Esophagus squamous epithelium (tissue), 5 donors: ENCODE data around the gene NR4A3. TPM values are rescaled to one million over a fixed set of nuclear protein-coding genes. Genes with fewer than 3 reads are reported as not detected.

ENCODE experiments used
- DNase-seq: peaks from one replicate; lab custom pipeline; 2025; lab: John Stamatoyannopoulos, UW
- H3K27ac ChIP-seq, 4 donors: fragments of 200-600 bp; sonication (generic); one replicate each; pipeline ENCODE4 v1.5.1; 2016 to 2019; ENCODE audit warnings: mild to moderate bottlenecking in 1 of 4
- H3K27me3 ChIP-seq, 4 donors: fragments of 200-600 bp; sonication (generic); 1 replicate in 3 of 4; 2 replicates in 1 of 4; pipeline versions ENCODE4 v1.5.1 to v1.6.0; 2017 to 2021; ENCODE audit warnings: antibody characterized with exemption in 1 of 4
- H3K36me3 ChIP-seq, 3 donors: fragments of 200-600 bp; sonication (generic); one replicate each; pipeline ENCODE4 v1.5.1; 2016 to 2019
- H3K4me1 ChIP-seq, 3 donors: fragments of 200-600 bp; sonication (generic); one replicate each; pipeline ENCODE4 v1.5.1; 2017 to 2019
- H3K4me3 ChIP-seq, 4 donors: fragments of 200-600 bp; sonication (generic); 1 replicate in 3 of 4; 2 replicates in 1 of 4; pipeline ENCODE4 v1.5.1; 2016 to 2019; ENCODE audit warnings: mild to moderate bottlenecking in 2 of 4, moderate library complexity in 1 of 4
- H3K9me3 ChIP-seq, 3 donors: fragments of 200-600 bp; sonication (generic); one replicate each; pipeline ENCODE4 v1.5.1; 2016 to 2019
- POLR2A ChIP-seq, 4 donors: fragments of 450-650 bp; IDR thresholded peaks; one replicate each; pipeline ENCODE4 v1.6.1; 2017; ENCODE audit warnings: antibody characterized with exemption in 4 of 4, mild to moderate bottlenecking in 4 of 4, moderate library complexity in 3 of 4
- whole genome bisulfite sequencing, 2 donors: methylation state at CpG; one replicate each; pipeline ENCODE4 v1.1.5; 2018; 5-methylcytosine and 5-hydroxymethylcytosine counted together
- intact Hi-C: fragments of 100-400 bp; cut with DNase I; formaldehyde crosslinking; loops from one replicate; pipeline ENCODE4 v1.15.0; 2022
- total RNA-seq, 4 donors: library from RNA; depleted of rRNA; stranded (reverse); fragments of >200 nt; gene quantifications; one replicate each; pipeline ENCODE4 v1.1.0, GENCODE V29; 2016
- TF ChIP-seq, protein P1 (sequence below), 6 experiments: fragments of 450-650 bp in 4 of 6; fragments of 200-600 bp in 2 of 6; sonication (generic) in 2 of 6; IDR thresholded peaks; one replicate each; pipeline ENCODE4 v1.5.1; 2016 to 2019; ENCODE audit warnings: antibody characterized with exemption in 6 of 6, mild to moderate bottlenecking in 4 of 6, moderate library complexity in 4 of 6
- donor health status: DM: yes; HTN: yes; CAD: no.

The NR4A3 gene
- under 1 TPM in 3 of 4 donors, not detected in 1; 0.08 to 0.76 (median 0.35) TPM for total RNA-seq

DNA sequence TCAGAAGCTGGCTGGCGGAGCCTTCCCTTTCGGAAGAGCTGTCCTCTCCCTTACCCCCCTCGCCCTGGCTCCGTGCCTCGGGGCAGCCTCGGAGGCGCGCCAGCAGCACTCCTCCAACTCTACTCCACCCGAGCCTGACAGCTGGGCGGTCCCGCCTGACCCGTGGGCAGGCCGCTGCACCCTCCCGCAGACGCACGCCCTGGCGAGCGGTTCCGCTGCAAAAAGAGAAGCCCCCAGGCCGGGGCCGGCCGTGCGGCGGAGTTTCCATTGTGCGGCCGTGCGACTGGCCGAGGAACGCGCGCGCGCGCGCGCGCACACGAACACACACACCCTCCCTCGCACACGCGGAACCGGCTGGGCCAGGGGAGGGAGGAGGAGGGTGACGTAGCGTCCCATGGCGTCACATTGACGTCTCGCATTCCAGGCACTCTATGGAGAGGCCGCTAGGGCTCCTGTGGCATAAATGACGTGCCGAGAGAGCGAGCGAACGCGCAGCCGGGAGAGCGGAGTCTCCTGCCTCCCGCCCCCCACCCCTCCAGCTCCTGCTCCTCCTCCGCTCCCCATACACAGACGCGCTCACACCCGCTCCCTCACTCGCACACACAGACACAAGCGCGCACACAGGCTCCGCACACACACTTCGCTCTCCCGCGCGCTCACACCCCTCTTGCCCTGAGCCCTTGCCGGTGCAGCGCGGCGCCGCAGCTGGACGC lies at the start of gene NR4A3:
Gene NR4A3, plus strand, starts transcription at position 490 of the 713 bp plus-strand sequence. CDS start 6,158 bp downstream, outside the sequence.
- Histone ChIP-seq H3K4me1 (peaks cover 18 to 63% (median 25%) of the 10 kb centered on the region in 3 donors), H3K27ac (peak within 1 kb of the TSS; percentile 94 to 99 (median 98)), H3K36me3 (no peaks in the 10 kb centered on the region), H3K27me3 (peaks cover 0 to 47% (median 11%) of the 10 kb centered on the region in 4 donors), H3K4me3 (peak within 1 kb of the TSS; percentile 73 to 94 (median 88)), H3K9me3 (no peaks in the 10 kb centered on the region)
- WGBS, 2 donors = 1 to 2% methylated on average over 15 to 17 of the region's 75 CpGs
- intact Hi-C loops = no loop called here
- TF ChIP-seq POLR2A (IDR thresholded peaks at IDR 0.05) = peak in 3 of 4 donors; percentile 84 to 94 (median 93)
- TF ChIP-seq, protein P1, sequence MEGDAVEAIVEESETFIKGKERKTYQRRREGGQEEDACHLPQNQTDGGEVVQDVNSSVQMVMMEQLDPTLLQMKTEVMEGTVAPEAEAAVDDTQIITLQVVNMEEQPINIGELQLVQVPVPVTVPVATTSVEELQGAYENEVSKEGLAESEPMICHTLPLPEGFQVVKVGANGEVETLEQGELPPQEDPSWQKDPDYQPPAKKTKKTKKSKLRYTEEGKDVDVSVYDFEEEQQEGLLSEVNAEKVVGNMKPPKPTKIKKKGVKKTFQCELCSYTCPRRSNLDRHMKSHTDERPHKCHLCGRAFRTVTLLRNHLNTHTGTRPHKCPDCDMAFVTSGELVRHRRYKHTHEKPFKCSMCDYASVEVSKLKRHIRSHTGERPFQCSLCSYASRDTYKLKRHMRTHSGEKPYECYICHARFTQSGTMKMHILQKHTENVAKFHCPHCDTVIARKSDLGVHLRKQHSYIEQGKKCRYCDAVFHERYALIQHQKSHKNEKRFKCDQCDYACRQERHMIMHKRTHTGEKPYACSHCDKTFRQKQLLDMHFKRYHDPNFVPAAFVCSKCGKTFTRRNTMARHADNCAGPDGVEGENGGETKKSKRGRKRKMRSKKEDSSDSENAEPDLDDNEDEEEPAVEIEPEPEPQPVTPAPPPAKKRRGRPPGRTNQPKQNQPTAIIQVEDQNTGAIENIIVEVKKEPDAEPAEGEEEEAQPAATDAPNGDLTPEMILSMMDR (IDR thresholded peaks at IDR 0.05) = peak in 5 of 6 experiments; percentile 8 to 65 (median 51)
- DNase-seq = peak; percentile 58

DNA sequence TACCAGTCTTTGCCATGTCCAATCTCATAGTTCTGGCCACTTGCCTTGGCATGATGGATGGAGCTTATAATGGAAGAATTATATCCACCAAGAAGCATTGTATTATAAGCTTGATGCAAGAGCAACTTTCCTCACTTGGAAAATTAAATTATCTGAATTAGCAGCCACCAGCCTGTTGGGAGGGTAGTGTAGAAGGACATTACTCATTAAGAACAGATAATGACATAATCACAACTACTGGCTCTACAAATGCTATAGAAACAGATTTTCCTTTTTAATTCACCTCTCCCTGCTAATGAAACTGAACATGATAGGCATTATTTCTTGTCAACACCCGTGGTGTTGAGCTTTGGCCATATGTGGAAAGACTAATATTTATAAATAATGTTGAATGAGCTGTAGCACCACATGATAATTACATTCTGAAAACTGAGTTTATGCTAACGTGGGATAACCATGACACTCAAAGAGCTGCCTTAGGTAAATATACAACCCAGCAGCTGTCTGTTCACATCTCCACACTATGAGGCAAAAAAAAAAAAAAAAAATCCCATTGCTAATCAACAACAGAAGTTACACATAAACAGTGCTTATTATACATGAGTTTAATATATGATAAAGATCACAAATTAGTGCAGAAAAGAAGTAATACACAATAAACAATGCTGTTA lies 48.1 kb upstream of the NR4A3 start:
- Histone ChIP-seq H3K9me3 (no peaks in the 10 kb centered on the region), H3K4me3 (no peak overlapping the region), H3K4me1 (no peaks in the 10 kb centered on the region), H3K36me3 (no peaks in the 10 kb centered on the region), H3K27me3 (no peaks in the 10 kb centered on the region), H3K27ac (no peak overlapping the region)
- intact Hi-C loops = no loop called here
- DNase-seq = no peak
- TF ChIP-seq, protein P1 (IDR thresholded peaks at IDR 0.05) = no peak
- TF ChIP-seq POLR2A (IDR thresholded peaks at IDR 0.05) = no peak
- 46 to 57% methylated on average over 2 of the region's 2 CpGs for WGBS, 2 donors

DNA sequence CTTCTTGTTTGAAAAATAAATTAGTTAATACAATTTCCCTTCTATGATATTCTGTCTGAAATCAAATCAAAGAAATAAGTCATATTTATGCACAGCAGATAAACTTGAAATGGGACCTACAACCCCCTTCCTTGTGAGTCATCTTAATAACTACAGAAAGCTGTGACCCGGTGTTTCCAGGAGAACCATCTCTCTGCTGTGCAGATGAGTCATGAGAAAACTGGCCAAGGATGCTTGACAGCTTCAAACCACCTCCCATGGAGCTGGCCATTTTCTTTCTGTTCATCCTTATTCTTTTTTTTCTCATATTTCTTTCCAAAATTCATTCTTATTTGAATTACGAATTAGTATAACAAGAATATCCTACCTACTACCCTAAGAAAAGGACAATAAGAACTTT lies 43.4 kb upstream of the NR4A3 start:
- H3K27ac ChIP-seq = no peak overlapping the region
- TF ChIP-seq, protein P1 (IDR thresholded peaks at IDR 0.05) = no peak
- TF ChIP-seq POLR2A (IDR thresholded peaks at IDR 0.05) = no peak
- DNase-seq = no peak
- H3K9me3 ChIP-seq = no peaks in the 10 kb centered on the region
- H3K27me3 ChIP-seq = no peaks in the 10 kb centered on the region
- H3K4me1 ChIP-seq = no peaks in the 10 kb centered on the region
- intact Hi-C loops = no loop called here
- H3K4me3 ChIP-seq = no peak overlapping the region
- WGBS, 2 donors = 48 to 49% methylated on average over 2 of the region's 2 CpGs
- no peaks in the 10 kb centered on the region for H3K36me3 ChIP-seq

DNA sequence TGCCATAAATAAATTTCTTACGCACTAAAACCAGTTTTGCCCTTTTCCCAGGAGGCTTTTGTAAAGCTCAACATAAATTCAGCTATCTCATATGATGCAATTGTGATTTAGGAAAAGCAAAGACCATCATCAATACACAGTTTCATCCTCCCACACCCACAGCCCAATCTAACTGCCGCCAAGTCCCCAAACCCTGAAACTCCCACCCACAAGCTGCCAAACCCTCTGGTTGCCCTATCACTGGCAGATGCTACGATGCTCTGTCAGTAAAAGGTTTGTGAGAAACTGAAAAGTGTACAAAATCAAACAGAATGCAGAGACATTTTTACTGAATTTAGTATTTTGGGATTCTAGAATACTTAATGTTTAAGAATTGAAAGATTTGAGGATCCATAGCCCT lies 42.8 kb upstream of the NR4A3 start:
- WGBS, 2 donors = 86 to 95% methylated on average over 3 of the region's 3 CpGs

More for the DNA sequence above, 42.8 kb upstream of the NR4A3 start:
- TF ChIP-seq POLR2A (IDR thresholded peaks at IDR 0.05) = no peak
- TF ChIP-seq, protein P1 (IDR thresholded peaks at IDR 0.05) = no peak
- H3K4me1 ChIP-seq = no peaks in the 10 kb centered on the region
- no peak overlapping the region for H3K4me3 ChIP-seq
- no peak overlapping the region for H3K27ac ChIP-seq
- H3K36me3 ChIP-seq = no peaks in the 10 kb centered on the region
- DNase-seq = no peak
- intact Hi-C loops = no loop called here
- H3K27me3 ChIP-seq = no peaks in the 10 kb centered on the region
- no peaks in the 10 kb centered on the region for H3K9me3 ChIP-seq
